GM12864 (cell line): ENCODE results near the gene SUPT7L.

Experiments used
- DNase-seq: peaks from one replicate; pipeline ENCODE4 v3.0.0-alpha.2; 2011; ENCODE audit warnings: low read depth
- H3K4me3 ChIP-seq: 2 replicates; pipeline ENCODE4 v1.5.1; 2011; ENCODE audit warnings: mild to moderate bottlenecking, low read depth, low read length, control low read depth
- TF ChIP-seq, protein P1 (sequence below): IDR thresholded peaks from 2 replicates; pipeline ENCODE4 v1.5.1; 2011; ENCODE audit warnings: low read depth, mild to moderate bottlenecking, moderate library complexity, low read length, control low read depth, inconsistent platforms; ENCODE audit errors: missing control alignments

SUPT7L gene

DNA sequence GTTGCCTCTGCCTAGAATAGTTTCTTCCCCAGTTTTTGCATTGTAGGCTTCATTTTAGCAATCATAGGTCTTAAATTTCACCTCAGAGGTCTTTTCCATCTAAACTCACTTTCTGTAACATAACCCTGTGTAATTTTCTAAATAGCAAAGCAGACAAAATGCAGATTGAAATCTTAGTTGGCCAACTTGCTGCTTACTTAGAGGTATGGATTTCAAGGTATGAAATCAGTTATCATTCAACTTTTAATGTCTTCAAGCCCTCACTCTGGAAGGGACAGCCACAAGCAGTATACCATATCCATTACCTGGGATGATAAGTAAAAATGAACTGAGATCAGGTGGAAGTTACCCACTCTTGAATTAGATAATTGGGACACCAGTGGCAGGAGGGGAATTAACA is 38.5 kb downstream of the SUPT7L start:
- TF ChIP-seq, protein P1, sequence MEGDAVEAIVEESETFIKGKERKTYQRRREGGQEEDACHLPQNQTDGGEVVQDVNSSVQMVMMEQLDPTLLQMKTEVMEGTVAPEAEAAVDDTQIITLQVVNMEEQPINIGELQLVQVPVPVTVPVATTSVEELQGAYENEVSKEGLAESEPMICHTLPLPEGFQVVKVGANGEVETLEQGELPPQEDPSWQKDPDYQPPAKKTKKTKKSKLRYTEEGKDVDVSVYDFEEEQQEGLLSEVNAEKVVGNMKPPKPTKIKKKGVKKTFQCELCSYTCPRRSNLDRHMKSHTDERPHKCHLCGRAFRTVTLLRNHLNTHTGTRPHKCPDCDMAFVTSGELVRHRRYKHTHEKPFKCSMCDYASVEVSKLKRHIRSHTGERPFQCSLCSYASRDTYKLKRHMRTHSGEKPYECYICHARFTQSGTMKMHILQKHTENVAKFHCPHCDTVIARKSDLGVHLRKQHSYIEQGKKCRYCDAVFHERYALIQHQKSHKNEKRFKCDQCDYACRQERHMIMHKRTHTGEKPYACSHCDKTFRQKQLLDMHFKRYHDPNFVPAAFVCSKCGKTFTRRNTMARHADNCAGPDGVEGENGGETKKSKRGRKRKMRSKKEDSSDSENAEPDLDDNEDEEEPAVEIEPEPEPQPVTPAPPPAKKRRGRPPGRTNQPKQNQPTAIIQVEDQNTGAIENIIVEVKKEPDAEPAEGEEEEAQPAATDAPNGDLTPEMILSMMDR: no peak
- no peak for DNase-seq
- no peak overlapping the region for H3K4me3 ChIP-seq

DNA sequence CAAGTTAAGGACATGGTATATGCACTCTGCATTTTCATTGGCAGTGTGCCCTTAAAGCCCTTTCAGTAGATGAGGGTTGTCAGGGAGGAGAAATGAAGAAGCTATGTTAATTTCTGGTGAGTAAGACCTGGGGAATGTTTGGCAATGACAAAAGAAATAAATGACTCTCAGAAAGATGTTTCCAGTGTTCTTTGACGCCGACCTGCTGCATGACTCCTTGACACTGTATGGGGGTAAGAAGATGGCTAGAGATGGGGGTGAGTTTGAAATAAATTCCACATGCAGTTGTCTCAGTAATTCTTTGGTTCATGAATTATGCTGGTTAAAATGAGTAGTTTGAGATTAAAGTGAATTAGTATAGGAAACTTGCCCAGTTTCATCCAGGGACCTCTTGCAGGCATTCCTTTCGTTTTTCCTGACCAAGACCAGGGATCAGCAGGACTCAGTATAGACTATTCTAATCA is 40.5 kb downstream of the SUPT7L start:
- DNase-seq: no peak
- no peak overlapping the region for H3K4me3 ChIP-seq
- TF ChIP-seq, protein P1: no peak

DNA sequence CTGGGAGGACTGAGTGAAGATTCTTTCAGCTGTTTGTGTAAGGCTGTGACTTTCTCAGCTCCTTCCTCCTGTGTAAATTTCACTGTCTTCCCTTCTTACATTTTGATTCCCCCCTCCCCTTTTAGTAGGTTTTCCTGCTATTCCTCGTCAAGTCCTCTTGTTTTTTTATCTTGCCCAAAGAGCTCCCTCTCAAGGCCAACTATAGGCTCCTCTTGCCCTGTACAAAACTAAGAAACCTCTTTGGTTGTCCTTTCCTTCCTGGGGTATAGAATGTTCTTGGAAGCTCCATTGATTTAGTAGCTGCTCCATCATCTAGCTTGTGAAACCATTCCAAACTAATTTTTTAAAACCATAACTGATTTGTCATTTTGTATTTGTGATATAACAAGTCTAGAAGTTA is 41.9 kb downstream of the SUPT7L start:
- TF ChIP-seq, protein P1: no peak
- no peak for DNase-seq
- H3K4me3 ChIP-seq: no peak overlapping the region

DNA sequence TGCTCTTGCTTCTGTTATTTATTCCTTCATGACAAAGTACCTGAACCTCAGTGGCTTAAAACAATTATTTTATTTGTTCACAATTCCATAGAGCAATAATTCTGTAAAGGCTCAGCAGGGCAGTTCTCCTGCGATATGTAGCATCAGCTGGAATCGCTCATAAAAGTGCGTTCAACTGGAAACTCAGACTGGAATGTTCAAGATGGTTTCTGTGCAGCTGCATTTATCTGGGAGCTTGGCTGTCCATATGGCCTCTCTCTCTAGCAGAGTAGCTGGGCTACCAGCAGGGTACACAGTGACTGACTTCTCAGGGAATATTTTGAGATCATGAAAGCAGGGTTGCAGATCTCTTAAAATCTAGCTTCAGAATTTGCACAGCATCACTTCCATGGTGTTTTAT is 48.1 kb downstream of the SUPT7L start:
- TF ChIP-seq, protein P1: no peak
- DNase-seq: no peak
- H3K4me3 ChIP-seq: no peak overlapping the region

DNA sequence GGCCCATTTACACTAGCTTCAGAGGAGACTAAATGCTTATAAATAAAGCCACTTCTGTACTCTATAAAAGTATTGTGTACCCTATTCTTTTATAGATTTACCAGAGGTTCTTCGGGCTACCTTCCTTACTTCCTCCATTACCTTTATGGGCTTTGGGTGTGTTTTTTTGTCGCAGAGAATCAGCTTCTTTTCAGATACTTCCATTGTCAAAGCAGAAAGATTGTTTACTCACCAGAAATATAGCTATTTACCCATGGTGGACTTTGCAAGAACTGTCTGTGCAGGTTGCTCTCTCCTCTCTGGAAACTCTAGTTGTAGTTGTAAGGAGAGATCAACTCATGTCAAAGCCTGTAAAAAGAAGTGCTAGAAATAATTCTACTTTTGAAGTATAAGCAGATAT is 49.4 kb downstream of the SUPT7L start:
- TF ChIP-seq, protein P1: no peak
- no peak for DNase-seq
- H3K4me3 ChIP-seq: no peak overlapping the region

DNA sequence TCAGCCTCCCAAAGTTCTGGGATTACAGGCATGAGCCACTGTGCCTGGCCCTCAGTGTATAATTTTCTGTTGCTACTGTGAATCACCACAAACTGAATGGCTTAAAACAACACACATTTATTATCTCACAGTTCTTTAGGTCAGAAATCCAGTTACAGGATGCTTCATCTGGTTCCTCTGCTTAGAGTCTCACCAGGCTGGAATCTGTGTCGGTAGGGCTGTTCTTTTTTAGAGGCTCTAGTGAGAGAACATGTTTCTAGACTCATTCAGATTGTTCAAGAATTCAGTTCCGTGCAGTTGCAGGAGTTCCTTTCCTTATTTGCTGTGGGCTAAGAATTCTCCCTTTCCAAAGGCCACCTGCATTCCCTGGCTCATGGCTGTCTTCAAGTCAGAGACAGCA is 56.8 kb downstream of the SUPT7L start:
- DNase-seq: no peak
- TF ChIP-seq, protein P1: no peak
- no peak overlapping the region for H3K4me3 ChIP-seq
